ENCODE measurements around the gene EIF5A.

Gene EIF5A

DNA sequence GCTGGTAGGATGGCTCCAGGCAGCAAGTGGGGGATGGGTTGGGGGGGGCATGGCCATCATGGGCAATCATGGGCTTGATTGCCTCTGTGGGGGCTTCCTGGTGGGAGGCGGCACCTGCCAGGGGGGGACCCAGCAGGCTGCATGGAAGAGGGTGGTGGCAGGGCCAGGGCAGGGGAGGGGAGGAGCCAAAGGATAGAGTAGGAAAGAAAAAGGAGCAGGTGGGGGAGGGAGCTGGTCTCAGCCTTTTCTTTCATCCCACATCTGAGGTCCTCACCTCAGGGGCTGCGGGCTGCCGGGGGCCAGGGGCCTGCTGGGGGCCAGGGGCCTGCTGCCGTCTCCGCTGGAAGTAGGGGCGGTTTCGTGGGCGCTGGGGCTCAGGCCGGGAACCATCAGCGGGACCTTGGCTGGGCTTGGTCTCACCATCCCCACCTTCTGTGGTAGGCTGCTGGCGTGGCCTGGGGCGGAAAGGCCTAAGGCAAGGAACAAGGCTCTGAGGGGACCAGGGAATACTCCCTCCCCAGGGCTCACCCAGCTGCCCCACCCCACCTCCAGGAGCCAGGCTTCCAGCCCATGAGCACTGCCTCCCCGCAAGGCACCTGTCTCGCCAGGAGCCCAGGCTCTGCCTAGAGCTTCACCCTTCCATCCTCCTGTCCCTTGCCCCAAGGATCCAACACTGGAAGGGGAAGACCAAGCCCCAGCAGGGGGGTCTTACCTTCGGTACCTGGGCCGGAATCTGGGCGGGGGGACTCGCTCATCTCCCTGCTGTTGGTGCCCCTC lies 18.0 kb upstream of the EIF5A start:
- H3K4me1 ChIP-seq (ENCODE audit: low read length): peaks cover 7% of the 10 kb centered on the region
- H3K9me2 ChIP-seq (replicated peaks; ENCODE audit: insufficient read depth, low read length): no peaks in the 10 kb centered on the region
- no peak overlapping the region for H3K4me3 ChIP-seq (ENCODE audit: low read length)
- H3K9ac ChIP-seq (ENCODE audit: low read length): no peak overlapping the region
- no peak for TF ChIP-seq EZH2phosphoT487 (IDR thresholded peaks at IDR 0.05; ENCODE audit: low read length)
- TF ChIP-seq, protein P1, sequence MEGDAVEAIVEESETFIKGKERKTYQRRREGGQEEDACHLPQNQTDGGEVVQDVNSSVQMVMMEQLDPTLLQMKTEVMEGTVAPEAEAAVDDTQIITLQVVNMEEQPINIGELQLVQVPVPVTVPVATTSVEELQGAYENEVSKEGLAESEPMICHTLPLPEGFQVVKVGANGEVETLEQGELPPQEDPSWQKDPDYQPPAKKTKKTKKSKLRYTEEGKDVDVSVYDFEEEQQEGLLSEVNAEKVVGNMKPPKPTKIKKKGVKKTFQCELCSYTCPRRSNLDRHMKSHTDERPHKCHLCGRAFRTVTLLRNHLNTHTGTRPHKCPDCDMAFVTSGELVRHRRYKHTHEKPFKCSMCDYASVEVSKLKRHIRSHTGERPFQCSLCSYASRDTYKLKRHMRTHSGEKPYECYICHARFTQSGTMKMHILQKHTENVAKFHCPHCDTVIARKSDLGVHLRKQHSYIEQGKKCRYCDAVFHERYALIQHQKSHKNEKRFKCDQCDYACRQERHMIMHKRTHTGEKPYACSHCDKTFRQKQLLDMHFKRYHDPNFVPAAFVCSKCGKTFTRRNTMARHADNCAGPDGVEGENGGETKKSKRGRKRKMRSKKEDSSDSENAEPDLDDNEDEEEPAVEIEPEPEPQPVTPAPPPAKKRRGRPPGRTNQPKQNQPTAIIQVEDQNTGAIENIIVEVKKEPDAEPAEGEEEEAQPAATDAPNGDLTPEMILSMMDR (IDR thresholded peaks at IDR 0.05; ENCODE audit: low read length): no peak
- TF ChIP-seq EZH2 (optimal IDR thresholded peaks at IDR 0.05; ENCODE audit: low read depth, low read length): no peak
- H3K79me2 ChIP-seq (ENCODE audit: low read length): no peaks in the 10 kb centered on the region
- H3F3A ChIP-seq (ENCODE audit: insufficient read depth, low read length): no peaks in the 10 kb centered on the region
- no peak overlapping the region for H2AFZ ChIP-seq (ENCODE audit: low read length)
- no peak overlapping the region for H3K27ac ChIP-seq (ENCODE audit: low read length)
- no peaks in the 10 kb centered on the region for H3K9me3 ChIP-seq (replicated peaks; ENCODE audit: insufficient read depth, low read length)
- H3K4me2 ChIP-seq (ENCODE audit: low read depth, low read length): no peak overlapping the region
- H4K20me1 ChIP-seq (ENCODE audit: insufficient read depth, low read length): no peaks in the 10 kb centered on the region
- H3K36me3 ChIP-seq (replicated peaks; ENCODE audit: insufficient read depth, low read length): no peaks in the 10 kb centered on the region
- H3K27me3 ChIP-seq (replicated peaks; ENCODE audit: insufficient read depth, low read length): peaks cover 95% of the 10 kb centered on the region
- no peak for DNase-seq

DNA sequence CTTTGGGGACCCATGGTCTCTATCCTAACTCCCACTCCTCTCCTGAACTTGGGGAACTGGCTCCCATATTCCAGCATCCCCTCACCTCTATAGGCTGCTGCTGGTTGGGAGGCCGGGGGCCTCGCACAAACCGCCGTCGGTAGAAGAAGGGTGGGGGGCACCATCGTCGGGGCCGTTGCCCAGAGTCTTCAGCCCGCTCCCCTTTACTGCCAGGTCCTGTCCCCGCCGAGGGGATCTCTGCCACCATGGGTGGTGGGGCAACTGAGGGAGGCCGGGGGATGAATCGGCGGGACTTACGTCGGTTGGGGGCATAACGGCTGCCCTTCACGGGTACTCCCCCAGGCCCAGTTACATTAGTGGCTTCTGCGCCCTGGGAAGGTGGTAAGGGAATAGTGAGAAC lies 17.3 kb upstream of the EIF5A start:
- peaks cover 11% of the 10 kb centered on the region for H3K4me1 ChIP-seq (ENCODE audit: low read length)
- H3K4me2 ChIP-seq (ENCODE audit: low read depth, low read length): no peak overlapping the region
- no peak overlapping the region for H3K4me3 ChIP-seq (ENCODE audit: low read length)
- H3K9me2 ChIP-seq (replicated peaks; ENCODE audit: insufficient read depth, low read length): no peaks in the 10 kb centered on the region
- TF ChIP-seq EZH2 (optimal IDR thresholded peaks at IDR 0.05; ENCODE audit: low read depth, low read length) (no peak), EZH2phosphoT487 (IDR thresholded peaks at IDR 0.05; ENCODE audit: low read length) (no peak)
- TF ChIP-seq, protein P1 (IDR thresholded peaks at IDR 0.05; ENCODE audit: low read length): no peak
- H2AFZ ChIP-seq (ENCODE audit: low read length): no peak overlapping the region
- no peaks in the 10 kb centered on the region for H3K9me3 ChIP-seq (replicated peaks; ENCODE audit: insufficient read depth, low read length)
- no peaks in the 10 kb centered on the region for H3F3A ChIP-seq (ENCODE audit: insufficient read depth, low read length)
- H3K27me3 ChIP-seq (replicated peaks; ENCODE audit: insufficient read depth, low read length): peaks cover 88% of the 10 kb centered on the region
- H3K36me3 ChIP-seq (replicated peaks; ENCODE audit: insufficient read depth, low read length): no peaks in the 10 kb centered on the region
- H3K79me2 ChIP-seq (ENCODE audit: low read length): no peaks in the 10 kb centered on the region
- H3K27ac ChIP-seq (ENCODE audit: low read length): no peak overlapping the region
- no peaks in the 10 kb centered on the region for H4K20me1 ChIP-seq (ENCODE audit: insufficient read depth, low read length)
- DNase-seq: no peak
- no peak overlapping the region for H3K9ac ChIP-seq (ENCODE audit: low read length)

DNA sequence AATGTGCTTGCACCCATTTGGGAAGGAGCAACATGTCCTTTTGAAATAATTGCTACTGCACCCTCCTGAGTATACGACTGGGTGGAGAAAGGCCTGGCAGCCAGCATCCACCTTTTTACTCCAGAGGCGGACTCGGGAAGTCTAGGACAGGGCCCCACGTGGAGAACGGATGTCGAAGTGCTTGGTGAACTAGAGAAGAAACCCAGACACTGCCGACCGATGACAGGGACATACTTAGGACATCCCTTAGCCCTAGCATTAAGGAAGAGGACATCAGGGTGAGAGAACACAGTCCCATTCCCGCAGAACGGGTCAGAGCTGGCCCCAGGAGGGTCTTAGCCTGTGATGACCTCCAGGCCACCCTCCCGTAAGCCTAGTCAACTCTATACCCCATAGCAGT lies 16.7 kb upstream of the EIF5A start:
- Histone ChIP-seq H3K27me3 (replicated peaks; ENCODE audit: insufficient read depth, low read length) (peaks cover 83% of the 10 kb centered on the region), H3K9me3 (replicated peaks; ENCODE audit: insufficient read depth, low read length) (no peaks in the 10 kb centered on the region), H3K4me3 (ENCODE audit: low read length) (no peak overlapping the region), H3K36me3 (replicated peaks; ENCODE audit: insufficient read depth, low read length) (no peaks in the 10 kb centered on the region), H3K27ac (ENCODE audit: low read length) (no peak overlapping the region), H3F3A (ENCODE audit: insufficient read depth, low read length) (no peaks in the 10 kb centered on the region), H4K20me1 (ENCODE audit: insufficient read depth, low read length) (no peaks in the 10 kb centered on the region), H3K79me2 (ENCODE audit: low read length) (no peaks in the 10 kb centered on the region), H3K4me1 (ENCODE audit: low read length) (peaks cover 13% of the 10 kb centered on the region), H3K9me2 (replicated peaks; ENCODE audit: insufficient read depth, low read length) (no peaks in the 10 kb centered on the region), H2AFZ (ENCODE audit: low read length) (no peak overlapping the region), H3K9ac (ENCODE audit: low read length) (no peak overlapping the region), H3K4me2 (ENCODE audit: low read depth, low read length) (no peak overlapping the region)
- no peak for DNase-seq
- TF ChIP-seq EZH2 (optimal IDR thresholded peaks at IDR 0.05; ENCODE audit: low read depth, low read length) (no peak), EZH2phosphoT487 (IDR thresholded peaks at IDR 0.05; ENCODE audit: low read length) (no peak)
- TF ChIP-seq, protein P1 (IDR thresholded peaks at IDR 0.05; ENCODE audit: low read length): no peak
